Stomach smooth muscle (tissue), 2 donors: ENCODE measurements around the gene EYS.
"Not testable (repeated sequence)": the region's sequence is repeated elsewhere in the genome, so short reads cannot be mapped to it uniquely, and the experiment has no call there.

ENCODE experiments used
- H3K27ac ChIP-seq: one replicate; pipeline ENCODE4 v1.7.0; 2013; ENCODE audit warnings: mild to moderate bottlenecking, low read length, inconsistent platforms
- H3K27me3 ChIP-seq, 2 donors: one replicate each; pipeline ENCODE4 v1.7.0; 2013; ENCODE audit warnings: low read length in 2 of 2; ENCODE audit not compliant: insufficient read depth in 2 of 2, control insufficient read depth in 1 of 2
- H3K36me3 ChIP-seq, 2 donors: one replicate each; pipeline ENCODE4 v1.7.0; 2013; ENCODE audit warnings: low read length in 2 of 2; ENCODE audit not compliant: control insufficient read depth in 2 of 2, insufficient read depth in 2 of 2
- H3K4me1 ChIP-seq: one replicate; pipeline ENCODE4 v1.7.0; 2013; ENCODE audit warnings: low read length; ENCODE audit not compliant: control insufficient read depth, insufficient read depth
- H3K4me3 ChIP-seq, 2 donors: one replicate each; pipeline ENCODE4 v1.7.0; 2013; ENCODE audit warnings: low read length in 2 of 2
- H3K9ac ChIP-seq, 2 donors: one replicate each; pipeline ENCODE4 v1.7.0; 2013; ENCODE audit warnings: low read length in 2 of 2, mild to moderate bottlenecking in 1 of 2
- H3K9me3 ChIP-seq, 2 donors: one replicate each; pipeline ENCODE4 v1.7.0; 2013; ENCODE audit warnings: low read length in 2 of 2; ENCODE audit not compliant: control insufficient read depth in 2 of 2
- donor health status: healthy.
- donor health status: Pancreatic carcinoma.

The EYS gene

GRCh38 chr6:63787021-63787420 lies 1920.0 kb downstream of the EYS start:
- Histone ChIP-seq H3K4me3 (no peak overlapping the region), H3K27ac (no peak overlapping the region), H3K9ac (no peak overlapping the region), H3K4me1 (no peaks in the 10 kb centered on the region), H3K9me3 (no peaks in the 10 kb centered on the region), H3K27me3 (no peaks in the 10 kb centered on the region), H3K36me3 (no peaks in the 10 kb centered on the region)

GRCh38 chr6:63785006-63785405 lies 1922.0 kb downstream of the EYS start:
- Histone ChIP-seq H3K27ac (no peak overlapping the region), H3K9ac (no peak overlapping the region), H3K36me3 (no peaks in the 10 kb centered on the region), H3K4me3 (no peak overlapping the region), H3K9me3 (no peaks in the 10 kb centered on the region), H3K27me3 (no peaks in the 10 kb centered on the region), H3K4me1 (no peaks in the 10 kb centered on the region)

GRCh38 chr6:63783096-63783495 lies 1923.9 kb downstream of the EYS start:
- Histone ChIP-seq H3K27ac (no peak overlapping the region), H3K4me3 (no peak overlapping the region), H3K36me3 (no peaks in the 10 kb centered on the region), H3K9me3 (no peaks in the 10 kb centered on the region), H3K9ac (no peak overlapping the region), H3K27me3 (no peaks in the 10 kb centered on the region), H3K4me1 (no peaks in the 10 kb centered on the region)

- Histone ChIP-seq H3K4me3 (no peak overlapping the region), H3K36me3 (no peaks in the 10 kb centered on the region), H3K9me3 (no peaks in the 10 kb centered on the region), H3K9ac (no peak overlapping the region), H3K27me3 (no peaks in the 10 kb centered on the region), H3K4me1 (no peaks in the 10 kb centered on the region), H3K27ac (no peak overlapping the region)
These were observed 1932.1 kb downstream of the EYS start for GRCh38 chr6:63774961-63775360.

- no peaks in the 10 kb centered on the region for H3K36me3 ChIP-seq
- no peak overlapping the region for H3K4me3 ChIP-seq
- no peak overlapping the region for H3K27ac ChIP-seq
- H3K27me3 ChIP-seq = no peaks in the 10 kb centered on the region
- no peak overlapping the region for H3K9ac ChIP-seq
- H3K9me3 ChIP-seq = no peaks in the 10 kb centered on the region
- H3K4me1 ChIP-seq = no peaks in the 10 kb centered on the region
These were observed 1933.8 kb downstream of the EYS start for GRCh38 chr6:63773200-63773599.

- no peak overlapping the region for H3K9ac ChIP-seq
- H3K27ac ChIP-seq = no peak overlapping the region
- H3K9me3 ChIP-seq = no peaks in the 10 kb centered on the region
- H3K27me3 ChIP-seq = no peaks in the 10 kb centered on the region
- H3K4me1 ChIP-seq = no peaks in the 10 kb centered on the region
- H3K36me3 ChIP-seq = no peaks in the 10 kb centered on the region
- H3K4me3 ChIP-seq = no peak overlapping the region
These were observed 1941.2 kb downstream of the EYS start for GRCh38 chr6:63765828-63766227.

- H3K27ac ChIP-seq = no peak overlapping the region
- H3K9me3 ChIP-seq = no peaks in the 10 kb centered on the region
- H3K36me3 ChIP-seq = no peaks in the 10 kb centered on the region
- no peak overlapping the region for H3K9ac ChIP-seq
- H3K4me1 ChIP-seq = no peaks in the 10 kb centered on the region
- H3K4me3 ChIP-seq = no peak overlapping the region
- no peaks in the 10 kb centered on the region for H3K27me3 ChIP-seq
These were observed 1942.6 kb downstream of the EYS start for GRCh38 chr6:63764318-63764916.

GRCh38 chr6:63760199-63760598 lies 1946.8 kb downstream of the EYS start:
- H3K27ac ChIP-seq = no peak overlapping the region
- H3K9me3 ChIP-seq = no peaks in the 10 kb centered on the region
- H3K36me3 ChIP-seq = no peaks in the 10 kb centered on the region
- no peak overlapping the region for H3K4me3 ChIP-seq
- no peaks in the 10 kb centered on the region for H3K4me1 ChIP-seq
- H3K27me3 ChIP-seq = no peaks in the 10 kb centered on the region
- H3K9ac ChIP-seq = no peak overlapping the region

- Histone ChIP-seq H3K4me1 (no peaks in the 10 kb centered on the region), H3K9me3 (no peaks in the 10 kb centered on the region), H3K27ac (no peak overlapping the region), H3K9ac (no peak overlapping the region), H3K36me3 (no peaks in the 10 kb centered on the region), H3K27me3 (no peaks in the 10 kb centered on the region), H3K4me3 (no peak overlapping the region)
These were observed 1947.4 kb downstream of the EYS start for GRCh38 chr6:63759605-63760105.

GRCh38 chr6:63757826-63758225 lies 1949.2 kb downstream of the EYS start:
- Histone ChIP-seq H3K9ac (no peak overlapping the region), H3K4me3 (no peak overlapping the region), H3K27ac (no peak overlapping the region), H3K9me3 (no peaks in the 10 kb centered on the region), H3K27me3 (no peaks in the 10 kb centered on the region), H3K4me1 (no peaks in the 10 kb centered on the region), H3K36me3 (no peaks in the 10 kb centered on the region)

GRCh38 chr6:63757275-63757674 lies 1949.8 kb downstream of the EYS start:
- H3K9ac ChIP-seq, H3K4me1 ChIP-seq, H3K27me3 ChIP-seq, H3K9me3 ChIP-seq, H3K4me3 ChIP-seq, H3K27ac ChIP-seq, H3K36me3 ChIP-seq: not testable (repeated sequence)
